Activated CD4-positive, alpha-beta T cell treated with anti-CD3 and anti-CD28 coated beads, Interleukin-2, amount 10 ng/mL, durations not matched to agents 24 days and 14 days (primary cell): ENCODE data around the gene CCDC92B. TPM values are rescaled to one million over a fixed set of nuclear protein-coding genes. Genes with fewer than 3 reads are reported as not detected.

Source experiments
- DNase-seq: peaks from one replicate; pipeline ENCODE4 v3.0.0; 2022
- H3K27ac Mint-ChIP-seq: one replicate; pipeline ENCODE4 v1.8.0; 2022; ENCODE audit warnings: mild to moderate bottlenecking, mixed read lengths
- H3K27me3 Mint-ChIP-seq: one replicate; pipeline ENCODE4 v1.8.0; 2022; ENCODE audit warnings: mixed read lengths
- H3K36me3 Mint-ChIP-seq: one replicate; pipeline ENCODE4 v1.8.0; 2022; ENCODE audit warnings: low read depth, mild to moderate bottlenecking, mixed read lengths
- H3K4me1 Mint-ChIP-seq: one replicate; pipeline ENCODE4 v1.8.0; 2021; ENCODE audit warnings: mixed read lengths
- H3K4me3 Mint-ChIP-seq: one replicate; pipeline ENCODE4 v1.8.0; 2022; ENCODE audit warnings: mild to moderate bottlenecking, moderate library complexity, mixed read lengths
- H3K9me3 Mint-ChIP-seq: one replicate; pipeline ENCODE4 v1.8.0; 2021; ENCODE audit warnings: mixed read lengths
- intact Hi-C: fragments of 100-400 bp; cut with micrococcal nuclease; formaldehyde crosslinking; loops from one replicate; pipeline ENCODE4 v1.15.1; 2023
- total RNA-seq: library from RNA; stranded (reverse); gene quantifications from 2 replicates; pipeline ENCODE4 v1.2.3, GENCODE V29; 2022

CCDC92B gene
- total RNA-seq, 1 donor from 2014 or later = 0.14 TPM

DNA sequence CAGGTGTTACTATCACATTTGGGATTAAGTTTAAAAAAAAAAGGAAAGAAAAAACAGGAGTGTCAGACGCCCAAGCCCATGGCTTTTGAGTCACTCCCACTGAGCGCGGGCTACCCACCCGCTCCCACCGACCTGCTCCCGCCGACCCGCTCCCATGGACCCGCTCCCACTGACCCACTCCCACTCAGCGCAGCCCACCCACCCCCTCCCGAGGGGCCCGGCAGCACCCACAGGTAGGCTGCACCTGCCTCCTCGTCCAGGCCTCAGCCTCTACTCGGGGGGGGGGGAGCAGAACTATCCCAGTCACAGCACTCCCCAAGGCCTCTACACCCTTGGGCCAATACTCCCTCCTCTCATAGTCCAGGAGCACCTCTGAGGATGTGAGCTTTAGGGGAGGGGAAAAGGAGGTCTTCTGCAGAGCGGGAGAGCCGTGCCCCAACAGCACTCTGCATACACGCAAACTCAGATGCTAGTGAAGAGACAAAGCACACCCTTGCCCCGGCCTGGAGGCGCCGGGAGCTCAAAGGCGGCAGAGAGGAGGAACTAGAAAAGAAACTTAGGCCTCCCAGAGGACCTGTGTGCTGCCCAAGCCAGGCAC lies 40.8 kb downstream of the CCDC92B start:
- peak overlapping the region; percentile 94 for H3K4me3 Mint-ChIP-seq
- peaks cover 23% of the 10 kb centered on the region for H3K36me3 Mint-ChIP-seq
- H3K9me3 Mint-ChIP-seq = no peaks in the 10 kb centered on the region
- H3K4me1 Mint-ChIP-seq = peaks cover 42% of the 10 kb centered on the region
- H3K27me3 Mint-ChIP-seq = no peaks in the 10 kb centered on the region
- DNase-seq = no peak
- intact Hi-C loops = no loop called here
- H3K27ac Mint-ChIP-seq = peak overlapping the region; percentile 81

- Mint-ChIP-seq H3K27me3 (no peaks in the 10 kb centered on the region), H3K27ac (peak overlapping the region; percentile 15), H3K4me1 (peaks cover 40% of the 10 kb centered on the region), H3K4me3 (no peak overlapping the region), H3K36me3 (peaks cover 26% of the 10 kb centered on the region), H3K9me3 (no peaks in the 10 kb centered on the region)
- DNase-seq = peak; percentile 69
- intact Hi-C loops = no loop called here
These were observed 41.5 kb downstream of the CCDC92B start for GRCh38 chr17:2707721-2708584.

DNA sequence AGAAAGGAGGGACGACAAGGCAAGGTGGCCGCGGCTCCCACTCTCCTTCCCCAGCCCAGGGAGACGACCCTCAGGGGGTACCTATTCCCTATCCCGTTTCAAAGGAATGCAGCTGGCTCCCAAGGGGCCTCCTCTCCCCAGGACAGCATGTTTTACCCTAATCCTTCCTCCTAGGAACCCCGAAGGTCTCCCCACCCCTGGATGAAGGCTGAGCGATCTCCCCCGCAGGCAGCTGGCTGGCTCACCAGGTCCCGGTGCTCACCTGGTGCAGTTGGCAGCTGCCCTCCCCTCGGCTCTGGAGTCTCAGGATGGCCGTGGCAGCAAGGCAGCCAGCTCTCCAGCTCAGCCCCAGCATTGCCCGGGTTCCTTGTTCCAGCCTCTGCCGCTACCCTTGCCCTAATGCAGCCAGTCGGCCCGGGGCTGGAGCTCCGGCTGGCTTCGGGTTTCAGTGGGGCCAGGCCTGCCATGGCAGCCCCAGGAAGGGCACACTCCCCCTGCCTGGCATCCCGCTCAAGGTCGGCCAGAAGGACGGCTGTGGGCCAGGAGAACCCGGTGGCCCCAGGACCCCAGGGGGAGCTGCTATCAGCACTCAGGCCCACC lies 42.4 kb downstream of the CCDC92B start:
- Mint-ChIP-seq H3K27ac (no peak overlapping the region), H3K4me1 (peaks cover 33% of the 10 kb centered on the region), H3K4me3 (no peak overlapping the region), H3K36me3 (peaks cover 35% of the 10 kb centered on the region), H3K27me3 (no peaks in the 10 kb centered on the region), H3K9me3 (no peaks in the 10 kb centered on the region)
- DNase-seq = no peak
- intact Hi-C loops = no loop called here

DNA sequence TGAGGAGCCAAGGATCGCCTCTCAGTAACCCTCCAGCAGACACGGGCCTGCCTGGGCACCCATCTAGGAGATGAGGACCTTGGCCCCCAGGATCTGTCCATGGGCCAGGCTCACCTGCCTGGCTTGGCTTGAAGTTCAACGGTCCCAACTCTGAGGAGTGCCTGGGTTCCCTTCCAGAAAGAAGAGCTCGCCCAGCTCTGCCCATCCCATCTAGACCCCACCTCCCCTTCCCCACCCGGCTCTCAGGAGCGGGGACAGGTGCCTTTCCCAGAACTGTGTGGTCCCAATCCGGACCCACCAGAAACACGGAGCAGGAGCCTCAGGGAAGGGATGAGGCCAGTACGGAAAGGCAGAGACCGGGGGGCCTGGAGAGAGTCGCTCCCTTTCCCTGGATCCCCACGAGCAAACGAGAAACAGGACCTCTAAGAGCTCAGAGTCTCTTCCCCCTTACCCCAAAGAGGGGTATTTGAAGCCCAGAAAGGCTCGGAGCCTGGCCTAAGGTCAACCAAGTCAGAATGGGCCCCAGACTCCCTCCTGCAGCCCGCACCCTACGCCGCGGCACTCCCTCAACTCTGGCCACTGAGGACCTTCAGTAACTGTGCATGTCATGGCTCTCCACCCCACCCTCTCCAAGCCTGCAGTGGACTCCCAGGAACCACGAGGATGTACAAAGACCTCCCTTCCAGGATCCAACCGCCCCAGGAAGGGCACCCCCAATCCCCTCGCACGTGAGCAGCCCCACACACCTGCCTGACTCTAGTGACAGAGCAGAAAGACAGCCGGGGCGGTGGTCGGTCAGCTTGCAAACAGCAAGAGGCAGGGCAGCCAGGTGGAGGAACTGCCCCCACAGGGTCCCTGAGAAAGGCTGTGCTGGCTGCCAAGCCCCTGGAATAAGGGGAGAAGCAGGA lies 43.3 kb downstream of the CCDC92B start:
- no peaks in the 10 kb centered on the region for H3K27me3 Mint-ChIP-seq
- peaks cover 31% of the 10 kb centered on the region for H3K4me1 Mint-ChIP-seq
- no peak overlapping the region for H3K4me3 Mint-ChIP-seq
- DNase-seq = no peak
- H3K27ac Mint-ChIP-seq = no peak overlapping the region
- no peaks in the 10 kb centered on the region for H3K9me3 Mint-ChIP-seq
- intact Hi-C loops = no loop called here
- H3K36me3 Mint-ChIP-seq = peaks cover 36% of the 10 kb centered on the region

GRCh38 chr17:2705263-2705662 lies 44.2 kb downstream of the CCDC92B start:
- Mint-ChIP-seq H3K27me3 (no peaks in the 10 kb centered on the region), H3K9me3 (no peaks in the 10 kb centered on the region), H3K27ac (no peak overlapping the region), H3K4me3 (no peak overlapping the region), H3K36me3 (peaks cover 40% of the 10 kb centered on the region), H3K4me1 (peaks cover 26% of the 10 kb centered on the region)
- intact Hi-C loops = no loop called here
- no peak for DNase-seq

GRCh38 chr17:2704890-2705248 lies 44.6 kb downstream of the CCDC92B start:
- Mint-ChIP-seq H3K27ac (no peak overlapping the region), H3K4me1 (peaks cover 22% of the 10 kb centered on the region), H3K36me3 (peaks cover 38% of the 10 kb centered on the region), H3K4me3 (no peak overlapping the region), H3K9me3 (no peaks in the 10 kb centered on the region), H3K27me3 (no peaks in the 10 kb centered on the region)
- DNase-seq = no peak
- intact Hi-C loops = no loop called here

GRCh38 chr17:2704031-2704889 lies 45.2 kb downstream of the CCDC92B start:
- H3K4me3 Mint-ChIP-seq = no peak overlapping the region
- H3K9me3 Mint-ChIP-seq = no peaks in the 10 kb centered on the region
- no peak for DNase-seq
- H3K36me3 Mint-ChIP-seq = peaks cover 35% of the 10 kb centered on the region
- H3K4me1 Mint-ChIP-seq = peaks cover 16% of the 10 kb centered on the region
- no peaks in the 10 kb centered on the region for H3K27me3 Mint-ChIP-seq
- intact Hi-C loops = no loop called here
- H3K27ac Mint-ChIP-seq = no peak overlapping the region

DNA sequence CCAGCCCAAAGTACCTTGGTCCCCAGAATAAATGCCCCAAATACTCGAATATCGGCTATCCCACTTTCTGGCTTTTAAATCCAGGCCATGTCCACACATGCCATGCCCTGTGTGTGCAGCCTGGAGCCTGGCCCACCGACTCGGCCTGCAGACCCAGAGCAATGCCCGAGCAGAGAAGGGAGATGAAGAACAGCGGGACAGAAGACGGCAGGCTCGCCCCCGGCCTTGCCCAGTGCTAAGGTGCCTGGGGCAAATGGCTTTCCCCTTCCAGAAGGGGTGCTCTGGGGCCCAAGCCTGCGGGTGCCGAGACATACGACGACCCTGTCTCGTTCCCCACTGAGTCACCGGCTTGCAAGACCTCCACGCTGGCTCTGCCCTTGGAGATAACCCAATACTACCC lies 45.8 kb downstream of the CCDC92B start:
- H3K9me3 Mint-ChIP-seq = no peaks in the 10 kb centered on the region
- intact Hi-C loops = no loop called here
- no peak for DNase-seq
- H3K27me3 Mint-ChIP-seq = no peaks in the 10 kb centered on the region
- no peak overlapping the region for H3K4me3 Mint-ChIP-seq
- peaks cover 11% of the 10 kb centered on the region for H3K4me1 Mint-ChIP-seq
- H3K27ac Mint-ChIP-seq = no peak overlapping the region
- peaks cover 37% of the 10 kb centered on the region for H3K36me3 Mint-ChIP-seq

- intact Hi-C loops = no loop called here
- Mint-ChIP-seq H3K4me1 (peaks cover 9% of the 10 kb centered on the region), H3K36me3 (peaks cover 37% of the 10 kb centered on the region), H3K4me3 (no peak overlapping the region), H3K27me3 (no peaks in the 10 kb centered on the region), H3K27ac (no peak overlapping the region), H3K9me3 (no peaks in the 10 kb centered on the region)
- DNase-seq = no peak
These were observed 46.3 kb downstream of the CCDC92B start for GRCh38 chr17:2703181-2703580.

DNA sequence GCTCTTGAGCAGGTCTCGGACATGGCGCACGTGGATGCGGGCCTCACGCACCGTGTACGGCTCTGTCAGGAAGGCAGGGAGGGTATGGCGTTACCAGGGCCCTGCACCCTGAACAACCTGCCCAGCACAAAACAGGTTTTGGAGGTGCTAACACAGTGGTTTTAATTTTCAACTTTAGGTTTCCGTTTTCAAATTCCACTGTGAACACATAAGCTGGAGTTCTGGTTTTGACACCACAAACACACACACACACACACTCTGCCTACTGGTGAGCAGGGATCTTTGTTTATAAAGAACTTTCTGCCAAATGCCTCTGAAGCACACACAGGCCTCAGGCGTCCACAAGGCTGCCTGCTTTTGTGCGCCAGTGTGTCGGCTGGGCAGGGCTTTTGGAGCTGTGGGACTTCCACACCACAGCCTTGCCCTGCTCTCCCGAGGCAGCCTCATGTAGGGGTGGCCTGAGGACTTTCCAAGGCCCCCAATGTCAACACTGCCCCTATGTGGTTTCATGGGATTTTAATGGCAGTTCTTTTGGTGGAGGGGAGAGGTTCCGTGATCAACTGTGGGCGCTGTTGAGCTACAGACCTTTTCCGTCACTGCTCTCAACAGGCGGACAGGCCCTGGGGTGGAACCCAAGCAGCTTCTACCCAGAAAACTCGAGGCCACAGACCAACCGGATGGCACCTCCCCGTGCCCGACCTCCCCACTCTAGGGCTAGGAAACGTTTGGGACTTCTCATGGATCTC lies 47.3 kb downstream of the CCDC92B start:
- H3K27me3 Mint-ChIP-seq = no peaks in the 10 kb centered on the region
- H3K4me1 Mint-ChIP-seq = peaks cover 9% of the 10 kb centered on the region
- H3K27ac Mint-ChIP-seq = no peak overlapping the region
- intact Hi-C loops = no loop called here
- no peaks in the 10 kb centered on the region for H3K9me3 Mint-ChIP-seq
- DNase-seq = no peak
- H3K4me3 Mint-ChIP-seq = no peak overlapping the region
- peaks cover 39% of the 10 kb centered on the region for H3K36me3 Mint-ChIP-seq

GRCh38 chr17:2701161-2701995 lies 48.1 kb downstream of the CCDC92B start:
- Mint-ChIP-seq H3K4me3 (no peak overlapping the region), H3K27me3 (no peaks in the 10 kb centered on the region), H3K36me3 (peaks cover 44% of the 10 kb centered on the region), H3K27ac (no peak overlapping the region), H3K4me1 (peaks cover 6% of the 10 kb centered on the region), H3K9me3 (no peaks in the 10 kb centered on the region)
- DNase-seq = no peak
- intact Hi-C loops = no loop called here
